Rectal smooth muscle tissue (tissue), 1 donor: ENCODE measurements around the gene B3GAT1.

Source experiments
- H3K27ac ChIP-seq: one replicate; pipeline ENCODE4 v1.7.0; 2013; ENCODE audit warnings: low read depth, low read length, inconsistent platforms
- H3K27me3 ChIP-seq: one replicate; pipeline ENCODE4 v1.7.0; 2013; ENCODE audit warnings: low read length; ENCODE audit not compliant: control insufficient read depth, insufficient read depth
- H3K36me3 ChIP-seq: one replicate; pipeline ENCODE4 v1.7.0; 2013; ENCODE audit warnings: low read length; ENCODE audit not compliant: control insufficient read depth, insufficient read depth
- H3K4me1 ChIP-seq: one replicate; pipeline ENCODE4 v1.7.0; 2013; ENCODE audit warnings: low read length; ENCODE audit not compliant: control insufficient read depth, insufficient read depth
- H3K4me3 ChIP-seq: one replicate; pipeline ENCODE4 v1.7.0; 2013; ENCODE audit warnings: low read length
- H3K9ac ChIP-seq: one replicate; pipeline ENCODE4 v1.7.0; 2013; ENCODE audit warnings: low read length

The B3GAT1 gene

DNA sequence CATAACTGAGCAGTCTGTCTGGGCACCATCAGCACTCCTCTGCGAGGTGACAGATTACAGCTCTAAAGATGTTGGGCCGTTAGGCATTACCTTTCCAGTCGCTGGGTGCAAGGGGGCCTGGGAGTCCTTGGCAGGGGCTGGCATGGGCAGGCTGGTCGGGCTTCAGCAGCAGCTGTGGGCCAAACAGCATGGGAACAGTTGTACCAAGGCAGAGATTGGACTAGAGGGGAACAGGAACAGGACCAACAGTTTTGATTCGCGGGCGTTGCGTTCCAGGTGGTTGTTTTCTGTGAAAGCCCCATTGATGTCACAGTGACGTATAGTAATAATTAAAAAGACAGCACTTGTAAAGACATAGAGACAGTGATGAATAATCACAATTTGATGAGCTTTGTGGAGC, 25.8 kb upstream of the B3GAT1 start:
- Histone ChIP-seq H3K27me3 (no peaks in the 10 kb centered on the region), H3K4me3 (no peak overlapping the region), H3K4me1 (no peaks in the 10 kb centered on the region), H3K9ac (no peak overlapping the region), H3K27ac (no peak overlapping the region), H3K36me3 (no peaks in the 10 kb centered on the region)

DNA sequence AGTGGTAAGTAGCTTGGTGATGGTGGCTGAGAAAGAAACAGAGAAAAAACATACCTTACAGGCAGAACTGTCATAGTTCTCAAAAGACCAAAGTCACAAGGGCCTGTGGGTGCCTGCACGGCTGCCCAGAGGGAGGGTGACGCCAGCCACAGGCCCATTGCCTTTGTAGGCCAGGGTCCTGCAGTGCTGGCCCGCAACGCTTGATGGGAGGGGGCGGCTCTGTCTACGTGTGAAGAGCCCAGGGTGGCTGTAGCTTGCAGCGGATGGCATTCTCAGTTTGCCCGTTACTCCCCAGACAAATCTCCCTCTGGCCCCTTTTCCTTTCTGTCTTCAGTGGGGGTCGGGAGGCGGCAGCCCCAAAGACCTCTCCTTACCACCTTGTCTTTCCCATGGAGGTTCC, 24.7 kb upstream of the B3GAT1 start:
- no peak overlapping the region for H3K9ac ChIP-seq
- no peak overlapping the region for H3K27ac ChIP-seq
- no peaks in the 10 kb centered on the region for H3K36me3 ChIP-seq
- no peak overlapping the region for H3K4me3 ChIP-seq
- no peaks in the 10 kb centered on the region for H3K27me3 ChIP-seq
- no peaks in the 10 kb centered on the region for H3K4me1 ChIP-seq

- no peak overlapping the region for H3K4me3 ChIP-seq
- H3K27ac ChIP-seq: no peak overlapping the region
- H3K4me1 ChIP-seq: no peaks in the 10 kb centered on the region
- H3K9ac ChIP-seq: no peak overlapping the region
- H3K36me3 ChIP-seq: no peaks in the 10 kb centered on the region
- no peaks in the 10 kb centered on the region for H3K27me3 ChIP-seq
These were observed 21.8 kb upstream of the B3GAT1 start for GRCh38 chr11:134433806-134434205.

- H3K9ac ChIP-seq: no peak overlapping the region
- H3K36me3 ChIP-seq: no peaks in the 10 kb centered on the region
- no peak overlapping the region for H3K27ac ChIP-seq
- H3K4me1 ChIP-seq: no peaks in the 10 kb centered on the region
- no peak overlapping the region for H3K4me3 ChIP-seq
- no peaks in the 10 kb centered on the region for H3K27me3 ChIP-seq
These were observed 21.2 kb upstream of the B3GAT1 start for GRCh38 chr11:134433251-134433650.

GRCh38 chr11:134432776-134433175, 20.7 kb upstream of the B3GAT1 start:
- Histone ChIP-seq H3K27ac (no peak overlapping the region), H3K9ac (no peak overlapping the region), H3K4me3 (no peak overlapping the region), H3K27me3 (no peaks in the 10 kb centered on the region), H3K4me1 (no peaks in the 10 kb centered on the region), H3K36me3 (no peaks in the 10 kb centered on the region)

DNA sequence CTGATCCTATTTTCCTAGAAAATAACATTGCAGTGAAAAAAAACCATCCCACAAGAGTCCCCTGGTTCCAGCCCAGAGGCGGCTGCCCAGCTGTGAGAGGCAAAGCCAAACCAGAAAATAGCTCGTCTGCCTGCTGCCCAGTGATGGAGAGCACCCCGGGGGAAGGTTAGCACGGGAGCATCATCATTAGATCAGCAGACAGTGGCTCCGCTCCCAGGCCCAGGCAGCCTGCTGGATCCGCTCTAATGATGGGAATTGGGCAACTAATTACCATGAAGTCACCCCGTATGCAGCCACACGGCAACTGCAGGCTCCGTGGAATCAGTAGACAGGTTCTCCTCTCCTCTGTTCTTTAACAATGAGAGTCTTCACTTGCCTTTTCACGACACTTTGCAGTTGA, 17.1 kb upstream of the B3GAT1 start:
- no peaks in the 10 kb centered on the region for H3K36me3 ChIP-seq
- no peaks in the 10 kb centered on the region for H3K4me1 ChIP-seq
- H3K27me3 ChIP-seq: peaks cover 3% of the 10 kb centered on the region
- H3K27ac ChIP-seq: no peak overlapping the region
- no peak overlapping the region for H3K4me3 ChIP-seq
- H3K9ac ChIP-seq: no peak overlapping the region

DNA sequence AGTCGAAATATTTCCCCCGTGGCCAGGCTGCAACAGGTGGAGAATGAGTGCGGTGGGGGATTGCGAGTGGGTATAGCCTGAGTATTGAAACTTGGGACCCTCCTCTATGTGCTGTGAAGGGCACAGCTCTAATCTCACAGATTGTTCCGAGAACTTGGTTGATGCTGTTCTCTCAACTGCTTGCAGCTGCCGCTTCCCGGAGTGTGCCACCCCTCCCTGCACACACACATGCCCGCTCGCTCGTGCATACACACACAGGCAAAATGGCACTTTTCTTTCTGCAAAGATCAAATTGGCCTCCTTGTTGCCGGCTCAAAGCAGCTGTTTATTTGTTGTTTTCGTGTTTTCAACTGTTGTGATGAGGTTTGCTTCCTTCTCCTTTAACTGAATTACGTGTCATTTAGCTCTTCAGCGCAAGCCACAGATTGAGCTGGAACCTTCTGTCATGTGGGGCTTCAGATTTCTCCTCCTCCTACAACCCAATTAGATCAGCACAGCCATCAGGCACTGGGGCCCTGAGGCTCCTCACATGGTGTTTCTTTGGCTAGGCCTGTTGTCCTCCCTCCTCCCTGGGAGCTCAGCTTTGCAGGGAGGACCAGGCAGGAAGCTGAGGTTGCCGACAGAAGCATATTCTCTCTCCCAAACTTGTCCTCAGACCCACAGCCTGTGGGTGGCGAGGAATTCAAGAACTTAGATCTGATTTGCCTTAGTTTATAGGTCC, 13.9 kb upstream of the B3GAT1 start:
- H3K36me3 ChIP-seq: no peaks in the 10 kb centered on the region
- no peak overlapping the region for H3K27ac ChIP-seq
- peaks cover 3% of the 10 kb centered on the region for H3K27me3 ChIP-seq
- no peaks in the 10 kb centered on the region for H3K4me1 ChIP-seq
- H3K4me3 ChIP-seq: no peak overlapping the region
- H3K9ac ChIP-seq: no peak overlapping the region

DNA sequence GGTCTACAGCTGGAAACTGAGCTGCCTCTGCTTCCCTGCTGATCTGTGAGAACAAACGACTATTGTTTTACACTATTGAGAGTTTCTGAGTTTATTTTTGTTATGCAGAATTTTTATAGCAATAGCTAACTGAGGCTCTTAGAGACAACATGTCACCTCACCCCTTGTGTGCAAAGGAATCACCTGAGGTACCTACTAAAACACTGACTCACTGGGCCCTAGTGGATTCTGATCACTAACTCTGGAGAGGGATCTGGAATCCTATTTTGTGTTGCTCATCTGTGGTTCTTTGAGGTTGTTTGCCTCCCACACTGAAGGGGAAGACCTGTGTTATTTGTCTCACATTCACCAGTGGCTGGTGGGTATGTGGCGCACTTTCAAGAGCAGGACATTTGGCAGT, 13.4 kb upstream of the B3GAT1 start:
- no peak overlapping the region for H3K4me3 ChIP-seq
- H3K27me3 ChIP-seq: peaks cover 3% of the 10 kb centered on the region
- H3K4me1 ChIP-seq: no peaks in the 10 kb centered on the region
- no peaks in the 10 kb centered on the region for H3K36me3 ChIP-seq
- no peak overlapping the region for H3K27ac ChIP-seq
- H3K9ac ChIP-seq: no peak overlapping the region

DNA sequence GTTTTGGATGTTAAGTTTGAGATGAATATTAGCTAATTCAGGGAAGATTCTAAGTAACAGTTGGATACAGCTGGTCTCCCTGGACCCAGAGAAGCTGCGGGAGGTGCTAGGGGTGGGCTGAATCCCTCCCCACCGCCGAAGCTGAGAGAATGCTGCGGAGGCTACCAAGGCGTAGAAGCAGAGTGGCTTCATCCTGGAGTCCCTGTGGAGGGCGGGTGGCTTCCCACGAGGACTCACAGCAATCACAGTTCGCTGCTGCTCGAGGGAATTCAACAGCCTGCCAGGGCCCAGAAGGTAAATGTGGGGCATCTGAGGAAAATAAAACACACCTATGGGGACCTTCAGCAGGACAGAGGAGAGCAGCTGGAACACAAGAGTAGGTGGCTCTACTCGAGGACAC, 11.1 kb upstream of the B3GAT1 start:
- H3K36me3 ChIP-seq: no peaks in the 10 kb centered on the region
- H3K9ac ChIP-seq: no peak overlapping the region
- H3K4me1 ChIP-seq: no peaks in the 10 kb centered on the region
- H3K27ac ChIP-seq: no peak overlapping the region
- H3K27me3 ChIP-seq: peaks cover 5% of the 10 kb centered on the region
- no peak overlapping the region for H3K4me3 ChIP-seq

- peaks cover 12% of the 10 kb centered on the region for H3K27me3 ChIP-seq
- H3K9ac ChIP-seq: no peak overlapping the region
- no peak overlapping the region for H3K4me3 ChIP-seq
- no peaks in the 10 kb centered on the region for H3K36me3 ChIP-seq
- H3K4me1 ChIP-seq: no peaks in the 10 kb centered on the region
- no peak overlapping the region for H3K27ac ChIP-seq
These were observed 6.1 kb upstream of the B3GAT1 start for GRCh38 chr11:134417871-134418840.

DNA sequence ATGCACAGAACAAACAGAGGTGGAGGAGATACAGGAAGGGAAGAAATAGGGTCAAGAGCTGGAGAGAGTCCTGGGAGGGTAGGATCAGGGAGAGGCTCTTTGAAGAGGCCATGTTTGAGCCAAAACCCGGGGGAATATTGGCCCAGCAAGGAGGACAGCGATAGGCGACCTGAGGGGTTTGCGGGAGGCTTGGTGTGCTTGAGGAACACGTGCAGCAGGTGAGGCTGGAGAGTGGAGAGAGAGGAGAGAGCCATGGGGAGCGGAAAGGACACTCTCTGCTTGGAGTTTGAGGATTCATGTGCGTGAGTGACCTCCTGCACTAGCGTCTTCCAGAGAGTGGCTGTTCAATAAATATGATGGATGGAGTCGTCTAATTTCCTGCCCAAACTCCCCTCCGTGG, 4.7 kb upstream of the B3GAT1 start:
- no peak overlapping the region for H3K4me3 ChIP-seq
- no peaks in the 10 kb centered on the region for H3K4me1 ChIP-seq
- H3K27ac ChIP-seq: no peak overlapping the region
- no peak overlapping the region for H3K9ac ChIP-seq
- peaks cover 17% of the 10 kb centered on the region for H3K27me3 ChIP-seq
- H3K36me3 ChIP-seq: no peaks in the 10 kb centered on the region

- no peak overlapping the region for H3K9ac ChIP-seq
- no peak overlapping the region for H3K4me3 ChIP-seq
- H3K27ac ChIP-seq: no peak overlapping the region
- H3K36me3 ChIP-seq: no peaks in the 10 kb centered on the region
- H3K27me3 ChIP-seq: peaks cover 28% of the 10 kb centered on the region
- H3K4me1 ChIP-seq: no peaks in the 10 kb centered on the region
These were observed 3.0 kb upstream of the B3GAT1 start for GRCh38 chr11:134414766-134415765.
